HG03159 (cell line): ENCODE results near the gene CELF5.
"Not testable (repeated sequence)": the region's sequence is repeated elsewhere in the genome, so short reads cannot be mapped to it uniquely, and the experiment has no call there.

ENCODE experiments used
- ATAC-seq: cut with Tn5 transposase; IDR thresholded peaks from one replicate; pipeline ENCODE4 v1.9.1; 2021; ENCODE audit warnings: mild to moderate bottlenecking, moderate library complexity; ENCODE audit not compliant: unreplicated experiment

Gene CELF5

DNA sequence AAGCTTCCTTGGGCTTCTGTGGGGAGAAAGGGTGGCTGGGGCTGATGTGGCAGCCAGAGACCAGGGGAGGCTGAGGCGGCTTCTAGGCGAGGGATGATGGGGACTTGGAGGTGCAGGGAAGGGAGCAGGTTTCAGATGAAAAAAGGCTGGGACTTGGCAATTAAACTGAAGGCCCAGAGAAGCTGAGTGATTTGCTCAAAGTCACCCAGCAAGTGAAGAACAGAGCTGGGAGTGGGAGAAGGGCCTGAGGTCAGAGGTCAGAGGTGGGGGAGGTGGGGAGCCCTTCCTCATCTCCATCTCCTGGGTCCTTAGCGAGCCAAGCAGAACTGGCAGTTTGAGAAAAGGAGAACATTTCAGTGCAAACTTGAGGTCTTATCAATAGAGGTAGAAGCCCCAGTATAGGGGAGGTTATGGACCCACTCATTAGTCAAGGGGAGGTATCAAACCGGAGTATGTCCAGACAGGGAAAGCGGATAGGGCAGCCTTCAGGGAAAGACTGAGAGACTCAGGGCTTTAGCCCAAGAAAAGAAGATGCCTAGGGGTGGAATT, 92.3 kb downstream of the CELF5 start:
- no peak for ATAC-seq

DNA sequence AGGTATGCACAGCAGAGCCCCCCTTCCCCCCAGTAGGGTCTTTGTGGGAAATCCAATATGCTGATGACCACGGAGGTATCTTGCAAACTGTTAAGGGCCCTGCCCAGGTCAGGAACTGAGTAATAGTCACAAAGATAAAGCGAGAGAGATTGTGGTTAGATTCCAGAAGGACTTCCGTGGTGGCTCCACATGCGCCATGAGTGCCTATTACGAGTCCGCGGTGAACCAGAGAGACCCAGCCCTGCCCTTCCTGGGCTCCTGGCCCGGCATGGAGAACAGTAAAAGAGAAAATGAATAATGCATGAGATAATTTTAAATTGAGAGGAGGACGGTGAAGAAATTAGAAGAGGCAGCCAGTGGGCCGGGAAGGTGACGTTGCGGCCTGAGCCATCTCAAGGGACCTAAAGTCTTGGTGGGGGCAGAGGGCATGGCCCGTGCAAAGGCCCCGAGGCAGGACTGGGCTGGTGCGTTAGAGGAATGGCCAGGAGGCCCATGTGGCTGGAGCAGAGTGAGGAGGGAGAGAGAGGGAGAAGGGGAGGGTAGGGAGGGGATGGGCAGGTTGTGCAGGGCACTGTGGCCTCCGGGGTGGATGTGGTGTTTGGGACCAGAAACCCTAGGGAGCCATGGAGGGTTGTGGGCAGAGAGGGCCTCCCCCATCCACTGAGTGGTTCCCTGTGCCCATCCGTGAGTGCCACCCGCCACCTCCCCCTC, 95.3 kb downstream of the CELF5 start:
- no peak for ATAC-seq

DNA sequence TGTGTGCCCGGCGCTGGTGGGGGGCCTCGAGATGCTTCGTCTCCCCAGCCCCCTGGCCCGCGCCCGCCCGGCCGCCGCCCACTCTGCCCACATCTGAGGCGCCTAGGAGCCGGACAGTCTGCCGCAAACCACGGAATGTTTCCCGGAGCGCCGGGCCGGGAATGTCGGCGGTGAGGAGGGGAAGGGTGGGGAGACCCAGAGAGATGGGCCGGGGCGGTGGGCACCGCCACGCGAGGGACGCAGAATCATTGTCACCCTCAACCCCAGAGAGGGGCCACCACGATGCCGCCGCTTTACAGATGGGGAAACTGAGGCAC, 95.9 kb downstream of the CELF5 start:
- no peak for ATAC-seq

DNA sequence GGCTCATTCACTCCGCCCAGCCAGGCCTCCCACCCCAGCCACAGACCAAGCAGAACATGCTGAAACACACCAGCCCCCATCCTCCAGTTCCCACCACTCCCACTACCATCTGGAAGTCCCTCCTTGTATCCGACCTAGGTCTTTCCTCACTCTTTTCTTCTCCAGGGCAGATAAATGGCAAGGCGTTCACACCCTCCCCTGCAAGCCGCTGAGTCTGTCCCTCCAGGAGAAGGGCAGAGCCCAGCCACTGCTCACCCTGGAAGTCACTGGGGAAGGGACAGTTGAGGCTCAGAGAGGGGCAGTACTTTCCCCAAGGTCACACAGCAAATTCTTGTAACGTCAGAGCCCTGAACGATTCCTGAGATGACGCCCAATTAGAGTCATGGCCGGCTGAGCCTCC, 96.4 kb downstream of the CELF5 start:
- no peak for ATAC-seq

DNA sequence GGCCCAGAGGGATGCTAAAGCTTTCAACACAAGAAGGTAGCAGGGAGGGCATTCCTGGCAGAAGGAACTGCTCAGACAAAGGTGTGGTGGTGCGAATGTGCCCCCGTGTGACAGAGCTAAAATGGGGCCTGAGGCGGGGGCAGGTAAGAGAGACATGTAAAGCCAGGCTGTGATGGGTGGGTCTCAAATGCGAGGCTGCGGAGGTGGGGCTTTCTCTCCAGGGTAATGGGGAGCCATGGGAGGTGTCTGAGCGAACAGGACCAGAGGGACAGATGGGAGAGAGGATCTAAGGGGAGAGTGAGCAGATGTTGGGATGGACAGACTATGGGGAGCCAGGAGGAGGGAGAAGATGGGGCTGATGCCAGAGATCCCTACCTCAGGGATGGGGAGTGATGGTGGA, 97.2 kb downstream of the CELF5 start:
- no peak for ATAC-seq

DNA sequence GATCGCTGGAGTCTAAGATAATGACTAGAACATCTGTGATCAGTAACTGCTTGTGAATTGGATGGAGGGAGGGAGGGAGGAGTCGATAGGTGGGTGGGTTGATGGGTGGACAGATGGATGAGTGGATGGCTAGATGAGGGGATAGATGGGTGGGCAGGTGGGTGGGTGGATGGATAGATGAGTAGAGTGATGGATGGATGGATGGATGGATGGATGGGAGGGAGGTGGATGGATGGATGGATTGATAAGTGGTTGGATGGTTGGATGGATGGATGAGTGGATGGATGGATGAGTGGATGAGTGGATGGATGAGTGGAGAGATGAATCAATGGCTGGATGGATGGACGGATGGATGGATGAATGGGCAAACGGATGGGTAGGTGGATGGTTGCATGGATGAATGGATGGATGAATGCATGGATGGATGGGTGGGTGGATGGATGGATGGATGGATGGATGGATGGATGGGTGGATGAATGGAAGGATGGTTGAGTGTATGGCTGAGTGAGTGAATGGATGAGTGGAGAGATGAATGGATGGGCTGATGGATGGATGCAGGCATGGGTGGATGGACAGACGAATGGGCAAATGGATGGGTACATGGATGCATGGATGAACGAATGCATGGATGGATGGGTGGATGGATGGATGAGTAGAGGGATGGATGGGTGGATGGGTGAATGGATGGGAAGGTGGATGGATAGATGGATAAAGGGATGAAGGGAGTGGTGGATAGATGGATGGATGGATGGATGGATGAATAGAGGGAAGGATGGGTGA, 97.9 kb downstream of the CELF5 start:
- no peak for ATAC-seq

DNA sequence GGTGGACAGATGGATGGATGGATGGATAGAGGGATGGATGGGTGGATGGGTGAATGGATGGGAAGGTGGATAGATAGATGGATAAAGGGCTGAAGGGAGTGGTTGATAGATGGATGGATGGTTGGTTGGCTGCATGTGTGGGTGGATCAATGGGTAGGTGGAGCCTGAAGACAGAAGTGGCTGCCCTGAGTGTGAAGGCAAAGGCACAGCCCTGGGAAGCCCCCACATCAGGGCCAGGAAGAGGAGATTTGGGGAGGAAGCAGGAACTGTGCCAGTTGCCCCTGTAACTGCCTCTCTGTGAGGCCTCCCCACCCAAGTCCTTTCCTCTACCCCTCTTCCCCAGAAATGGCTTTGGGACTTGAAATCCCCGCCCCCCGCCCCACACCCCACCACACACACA, 98.6 kb downstream of the CELF5 start:
- no peak for ATAC-seq

DNA sequence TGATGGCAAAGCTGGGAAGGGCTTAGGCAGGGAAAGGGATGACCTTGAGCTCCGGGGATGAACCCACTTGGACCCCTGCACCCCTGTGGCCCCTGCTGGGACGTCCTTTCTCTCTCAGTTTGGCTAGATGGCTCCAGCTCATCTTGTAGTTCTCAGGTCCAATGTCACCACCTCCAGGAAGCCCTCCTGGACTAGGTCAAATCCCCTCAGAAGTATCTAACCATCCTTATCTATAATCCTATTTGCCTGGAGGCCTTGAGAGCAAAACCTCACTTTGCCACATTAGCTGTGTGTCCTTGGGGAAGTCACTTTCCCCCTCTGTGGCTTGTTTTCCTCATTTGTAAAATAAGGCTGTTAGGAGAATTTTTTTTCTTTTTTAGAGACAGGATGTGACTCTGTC, 99.2 kb downstream of the CELF5 start:
- ATAC-seq: no peak

DNA sequence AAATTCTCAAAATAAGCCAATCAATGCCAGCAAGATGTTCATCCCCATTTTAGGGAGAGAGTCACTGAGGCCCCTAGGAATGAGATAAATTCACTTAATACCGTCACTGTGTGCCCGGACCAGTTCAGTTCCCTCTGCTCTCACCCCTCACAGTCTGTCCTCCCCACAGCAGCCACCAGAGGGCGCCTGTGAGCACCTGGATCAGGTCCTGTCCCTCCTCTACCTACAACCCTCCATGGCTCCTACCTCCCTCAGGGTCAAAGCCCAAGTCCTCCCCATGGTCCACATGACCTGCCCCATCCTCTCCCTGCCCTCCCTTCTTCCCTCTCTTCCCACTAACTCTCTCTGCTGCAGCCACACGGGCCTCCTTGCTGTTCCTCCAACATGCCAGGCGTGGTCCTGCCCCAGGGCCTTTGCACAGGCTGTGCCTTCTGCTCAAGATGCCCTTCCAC, 100.0 kb downstream of the CELF5 start:
- no peak for ATAC-seq

DNA sequence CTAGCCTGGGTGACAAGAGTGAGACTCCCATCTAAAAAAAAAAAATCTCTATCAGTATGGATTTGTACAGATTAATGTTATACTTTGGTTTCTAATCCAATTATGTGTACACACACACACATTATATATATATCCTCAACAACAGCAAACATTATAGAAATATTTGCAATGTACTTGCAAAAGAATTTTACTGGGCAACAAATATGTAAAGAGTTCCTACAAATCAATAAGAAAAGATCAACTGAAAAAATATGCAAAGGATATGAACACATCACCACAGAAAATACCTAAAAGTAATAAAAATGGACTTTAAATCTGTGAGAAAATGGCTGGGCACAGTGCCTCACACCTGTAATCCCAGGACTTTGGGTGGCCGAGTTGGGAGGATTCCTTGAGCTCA, 101.0 kb downstream of the CELF5 start:
- no peak for ATAC-seq

DNA sequence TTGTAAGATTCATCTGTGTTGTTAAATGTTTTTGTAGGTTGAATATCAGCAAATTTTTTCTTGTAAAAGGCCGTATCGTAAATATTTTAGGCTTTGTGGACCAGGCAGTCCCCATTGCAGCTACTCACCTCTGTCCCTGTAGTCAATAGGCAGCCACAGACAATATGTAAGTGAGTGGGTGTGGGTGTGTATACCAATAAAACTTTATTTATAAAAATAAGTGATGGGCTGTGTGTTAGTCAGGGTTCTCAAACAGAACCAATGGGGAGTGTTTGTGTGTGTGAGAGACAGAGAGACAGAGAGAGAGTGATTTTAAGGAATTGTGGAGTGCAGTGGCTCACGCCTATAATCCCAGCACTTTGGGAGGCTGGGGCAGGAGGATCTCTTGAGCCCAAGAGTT, 104.3 kb downstream of the CELF5 start:
- ATAC-seq: no peak

DNA sequence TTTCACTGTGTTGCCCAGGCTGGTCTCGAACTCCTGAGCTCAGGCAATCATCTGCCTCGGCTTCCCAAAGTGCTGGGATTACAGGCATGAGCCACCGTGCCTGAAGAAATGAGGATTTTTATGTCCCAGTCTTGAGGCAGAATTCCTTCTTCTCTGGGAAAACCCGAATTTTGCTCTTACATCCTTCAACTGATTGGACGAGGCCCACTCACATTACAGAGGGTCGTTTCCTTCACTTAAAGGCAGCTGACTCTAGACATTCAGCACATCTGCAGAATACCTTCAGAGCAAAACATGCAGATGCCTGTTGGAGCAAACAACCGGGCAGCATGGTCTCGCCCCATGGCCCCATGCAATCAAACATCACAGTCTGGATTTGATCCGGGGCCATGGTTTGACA, 105.6 kb downstream of the CELF5 start:
- ATAC-seq: no peak

DNA sequence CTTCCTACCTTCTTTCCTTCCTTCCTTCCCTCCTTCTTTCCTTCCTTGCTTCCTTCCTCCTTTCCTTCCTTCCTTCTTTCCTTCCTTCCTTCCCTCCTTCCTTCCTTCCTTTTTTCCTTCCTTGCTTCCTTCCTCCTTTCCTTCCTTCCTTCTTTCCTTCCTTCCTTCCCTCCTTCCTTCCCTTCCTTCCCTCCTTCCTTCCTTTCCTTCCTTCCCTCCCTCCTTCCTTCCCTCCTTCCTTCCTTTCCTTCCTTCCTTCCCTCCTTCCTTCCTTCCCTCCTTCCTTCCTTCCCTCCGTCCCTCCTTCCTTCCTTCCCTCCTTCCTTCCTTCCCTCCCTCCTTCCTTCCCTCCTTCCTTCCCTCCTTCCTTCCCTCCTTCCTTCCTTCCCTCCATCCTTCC, 107.8 kb downstream of the CELF5 start:
- ATAC-seq: not testable (repeated sequence)

DNA sequence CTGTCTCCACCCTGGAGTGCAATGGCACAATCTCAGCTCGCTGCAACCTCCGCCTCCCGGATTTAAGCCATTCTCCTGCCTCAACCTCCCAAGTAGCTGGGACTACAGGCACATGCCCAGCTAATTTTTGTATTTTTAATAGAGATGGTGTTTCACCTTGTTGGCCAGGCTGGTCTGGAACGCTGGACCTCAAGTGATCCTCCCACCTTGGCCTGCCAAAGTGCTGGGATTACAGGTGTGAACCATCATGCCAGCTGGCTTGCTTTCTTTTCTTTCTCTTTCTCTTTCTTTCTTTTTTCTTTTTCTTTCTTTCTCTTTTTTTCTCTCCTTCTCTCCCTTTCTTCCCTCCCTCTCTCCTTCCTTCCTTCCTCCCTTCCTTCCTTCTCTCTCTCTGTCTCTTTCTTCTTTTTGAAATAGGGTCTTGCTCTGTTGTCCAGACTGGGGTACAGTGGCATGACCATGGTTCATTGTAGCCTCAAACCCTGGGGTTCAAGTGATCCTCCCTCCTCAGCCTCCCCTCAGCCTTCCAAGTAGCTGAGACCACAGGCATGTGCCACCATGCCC, 108.6 kb downstream of the CELF5 start:
- ATAC-seq: no peak

DNA sequence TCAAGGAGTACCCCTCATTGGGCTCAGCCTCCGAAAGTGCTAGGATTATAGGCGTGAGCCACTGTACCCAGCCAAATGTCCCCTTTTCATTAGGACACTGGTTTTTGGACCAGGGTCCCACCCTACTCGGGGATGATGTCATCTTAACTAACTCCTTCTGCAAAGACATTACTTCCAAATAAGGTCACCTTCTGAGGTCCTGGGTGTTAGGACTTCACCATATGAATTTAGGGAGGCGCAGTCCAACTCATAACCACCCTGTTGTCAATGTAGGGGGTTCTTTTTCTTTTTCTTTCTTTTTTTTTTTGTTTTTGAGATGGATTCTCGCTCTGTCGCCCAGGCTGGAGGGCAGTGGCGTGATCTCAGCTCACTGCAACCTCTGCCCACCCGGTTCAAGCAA, 109.2 kb downstream of the CELF5 start:
- ATAC-seq: no peak

DNA sequence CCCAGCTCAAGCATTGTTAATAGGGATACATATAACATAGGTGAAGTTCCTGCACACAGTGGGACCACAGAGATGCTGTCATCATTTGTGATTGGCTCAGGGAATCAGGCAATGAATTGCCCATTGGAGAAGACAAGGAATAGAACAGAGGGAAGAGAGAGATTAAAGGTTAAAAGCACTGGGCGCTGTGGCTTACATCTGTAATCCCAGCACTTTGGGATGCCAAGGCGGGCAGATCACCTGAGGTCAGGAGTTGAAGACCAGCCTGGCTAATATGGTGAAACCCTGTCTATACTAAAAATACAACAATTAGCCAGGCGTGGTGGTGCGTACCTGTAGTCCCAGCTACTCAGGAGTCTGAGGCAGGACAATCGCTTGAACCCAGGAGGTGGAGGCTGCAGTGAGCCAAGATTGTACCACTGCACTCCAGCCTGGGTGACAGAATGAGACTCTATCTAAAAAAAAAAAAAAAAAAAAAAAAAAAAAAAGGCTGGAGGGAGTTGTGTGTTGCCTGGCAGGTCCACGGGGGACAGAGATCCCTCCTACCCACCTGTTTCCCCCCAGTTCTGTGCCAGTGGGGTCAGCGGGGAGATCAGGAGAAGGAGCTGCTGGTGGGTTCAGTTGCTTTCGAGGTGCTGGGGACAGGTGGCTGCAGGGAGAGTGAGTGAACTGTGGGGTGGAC, 110.4 kb downstream of the CELF5 start:
- ATAC-seq: not testable (repeated sequence)

DNA sequence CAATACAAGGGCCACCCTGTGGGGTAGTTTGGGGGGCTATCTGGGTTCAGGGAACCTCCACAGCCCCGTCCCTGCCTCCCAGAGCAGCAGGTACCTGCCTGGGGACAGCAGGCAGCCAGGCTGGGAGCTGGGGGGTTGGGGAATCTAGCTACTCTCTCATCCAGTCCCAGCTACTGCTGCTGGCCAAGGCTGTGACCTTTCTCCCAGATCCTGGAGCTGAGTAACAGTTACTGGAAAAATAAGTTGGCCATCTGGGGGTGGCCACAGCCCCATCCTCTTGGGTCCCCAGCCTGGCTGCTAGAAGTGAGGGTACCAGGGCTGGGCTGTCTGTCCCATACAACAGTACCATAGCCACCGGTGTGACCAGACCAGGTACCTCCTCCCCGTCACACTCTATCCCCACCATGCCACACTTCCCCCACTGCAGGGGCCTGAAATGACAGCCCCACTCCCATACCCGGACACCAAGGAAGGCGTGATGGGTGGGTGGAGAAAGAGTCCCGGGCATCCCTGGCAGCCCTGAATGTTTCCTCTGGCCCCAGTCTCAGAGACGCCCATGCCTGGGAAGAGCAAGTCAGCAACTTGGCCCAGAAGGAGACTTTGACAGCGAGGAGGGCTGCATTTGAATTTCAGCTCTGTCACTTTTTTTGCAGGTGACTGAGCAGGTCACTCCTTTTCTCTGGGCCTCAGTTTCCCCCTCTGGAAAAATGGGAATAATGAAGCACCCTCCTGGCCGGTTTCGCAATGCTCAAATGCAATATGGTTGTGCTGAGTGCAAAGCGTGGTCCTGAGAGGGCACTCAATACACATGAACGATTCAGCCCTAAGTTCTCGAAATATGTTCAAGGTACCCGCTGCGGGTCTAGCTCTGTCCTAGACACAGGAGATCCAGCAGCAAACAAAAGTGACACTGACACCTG, 111.2 kb downstream of the CELF5 start:
- ATAC-seq: no peak

DNA sequence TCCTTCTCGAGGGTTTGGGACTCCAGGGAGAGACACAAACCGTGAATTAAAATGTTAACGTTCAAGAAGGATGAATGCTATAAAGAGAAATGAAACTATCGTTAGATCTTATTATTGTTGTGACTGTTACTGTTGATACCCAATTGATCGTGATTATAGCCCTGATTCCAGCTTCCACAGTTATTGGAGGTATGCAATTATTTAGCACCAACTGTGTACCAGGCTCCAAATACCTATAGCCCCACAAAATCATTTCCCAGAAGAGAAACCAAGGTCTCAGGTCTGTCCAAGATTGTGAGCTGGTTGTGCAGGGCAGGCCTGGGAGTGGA, 111.9 kb downstream of the CELF5 start:
- no peak for ATAC-seq

DNA sequence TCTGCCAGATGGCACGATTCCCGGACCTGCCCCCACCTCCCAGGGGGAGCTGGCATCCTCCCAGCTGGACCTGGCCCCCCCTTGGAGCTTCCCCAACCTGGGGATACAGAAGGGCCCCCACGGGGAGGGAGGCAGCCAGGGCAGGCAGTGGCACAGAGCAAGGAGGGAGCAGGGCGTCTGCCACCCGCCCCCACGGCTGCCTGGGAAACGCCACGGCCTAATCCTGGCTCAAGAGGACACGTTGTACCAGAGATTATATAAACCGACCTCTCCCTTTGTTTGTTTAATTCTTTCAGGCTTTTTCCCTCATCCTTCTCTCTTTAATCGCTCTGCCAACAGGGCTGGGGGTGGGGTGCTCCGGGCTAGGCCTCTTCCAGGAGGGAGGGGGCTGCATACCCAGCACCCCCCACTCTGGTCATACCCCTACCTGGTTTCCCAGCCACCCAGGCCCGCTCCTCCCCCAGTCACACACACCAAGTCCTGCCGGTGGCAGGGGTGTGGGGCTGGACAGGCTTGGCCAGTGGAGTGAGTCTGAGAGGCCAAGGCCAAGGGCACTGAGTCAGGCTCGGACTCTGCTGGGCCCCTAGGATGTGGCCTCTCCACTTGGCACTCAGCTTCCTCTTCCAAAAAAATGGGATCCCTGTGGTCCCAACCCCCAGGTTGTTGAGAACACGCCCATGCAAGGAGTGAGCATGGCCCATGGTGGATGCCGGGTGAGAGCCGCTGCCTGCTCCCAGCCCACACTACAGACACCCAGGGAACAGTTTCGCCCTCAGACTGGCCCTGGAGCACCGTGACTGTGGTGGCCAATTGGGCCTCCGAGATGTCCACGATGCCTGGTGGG, 112.4 kb downstream of the CELF5 start:
- ATAC-seq: no peak
